ENCODE data around the gene NAV2.

DNA sequence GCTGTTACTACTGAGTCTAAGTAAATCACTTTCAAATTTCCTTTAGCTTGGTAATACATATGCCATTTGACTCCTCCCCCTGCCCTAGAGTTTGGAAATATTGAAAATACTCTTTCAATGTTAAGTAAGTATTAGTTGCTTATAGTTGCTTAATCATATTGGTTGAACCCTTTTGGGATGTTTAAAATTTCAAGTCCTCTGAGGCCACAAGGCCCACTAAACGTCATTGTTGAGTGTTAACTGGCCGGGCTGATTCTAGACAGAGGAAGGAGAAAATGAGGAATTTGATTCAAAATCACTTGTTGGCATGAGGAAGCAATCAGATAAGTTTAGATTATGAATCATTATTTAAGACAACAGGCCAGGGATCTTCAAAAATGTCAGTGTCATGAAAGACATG, 8.5 kb downstream of the NAV2 start:
- TF ChIP-seq, protein P1, sequence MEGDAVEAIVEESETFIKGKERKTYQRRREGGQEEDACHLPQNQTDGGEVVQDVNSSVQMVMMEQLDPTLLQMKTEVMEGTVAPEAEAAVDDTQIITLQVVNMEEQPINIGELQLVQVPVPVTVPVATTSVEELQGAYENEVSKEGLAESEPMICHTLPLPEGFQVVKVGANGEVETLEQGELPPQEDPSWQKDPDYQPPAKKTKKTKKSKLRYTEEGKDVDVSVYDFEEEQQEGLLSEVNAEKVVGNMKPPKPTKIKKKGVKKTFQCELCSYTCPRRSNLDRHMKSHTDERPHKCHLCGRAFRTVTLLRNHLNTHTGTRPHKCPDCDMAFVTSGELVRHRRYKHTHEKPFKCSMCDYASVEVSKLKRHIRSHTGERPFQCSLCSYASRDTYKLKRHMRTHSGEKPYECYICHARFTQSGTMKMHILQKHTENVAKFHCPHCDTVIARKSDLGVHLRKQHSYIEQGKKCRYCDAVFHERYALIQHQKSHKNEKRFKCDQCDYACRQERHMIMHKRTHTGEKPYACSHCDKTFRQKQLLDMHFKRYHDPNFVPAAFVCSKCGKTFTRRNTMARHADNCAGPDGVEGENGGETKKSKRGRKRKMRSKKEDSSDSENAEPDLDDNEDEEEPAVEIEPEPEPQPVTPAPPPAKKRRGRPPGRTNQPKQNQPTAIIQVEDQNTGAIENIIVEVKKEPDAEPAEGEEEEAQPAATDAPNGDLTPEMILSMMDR (IDR thresholded peaks at IDR 0.05; ENCODE audit: low read length) = no peak
- TF ChIP-seq EZH2 (optimal IDR thresholded peaks at IDR 0.05; ENCODE audit: low read depth, low read length) (no peak), EZH2phosphoT487 (IDR thresholded peaks at IDR 0.05; ENCODE audit: low read length) (no peak)
